Measurements from ENCODE around the gene SEC22C. TPM values are rescaled to one million over a fixed set of nuclear protein-coding genes. Genes with fewer than 3 reads are reported as not detected.
A peak's percentile ranks its signal among the peaks of the same experiment; 100 is the strongest.

SEC22C gene
- total RNA-seq, 1 donor from 2014 or later, result 49.6 TPM

- Mint-ChIP-seq H3K4me3 (ENCODE audit: unreplicated experiment) (no peak overlapping the region), H3K36me3 (ENCODE audit: low read depth, unreplicated experiment) (peaks cover 3% of the 10 kb centered on the region), H3K4me1 (ENCODE audit: unreplicated experiment) (peaks cover 28% of the 10 kb centered on the region), H3K27me3 (ENCODE audit: unreplicated experiment) (peaks cover 2% of the 10 kb centered on the region), H3K27ac (ENCODE audit: unreplicated experiment) (peak overlapping the region; percentile 79), H3K9me3 (ENCODE audit: unreplicated experiment) (no peaks in the 10 kb centered on the region)
- no peak for DNase-seq (ENCODE audit: low spot score)
- no peak for TF ChIP-seq CTCF (IDR thresholded peaks at IDR 0.05; ENCODE audit: unreplicated experiment)
Measured at GRCh38 chr3:42520336-42520735, 61.4 kb downstream of the SEC22C start.

DNA sequence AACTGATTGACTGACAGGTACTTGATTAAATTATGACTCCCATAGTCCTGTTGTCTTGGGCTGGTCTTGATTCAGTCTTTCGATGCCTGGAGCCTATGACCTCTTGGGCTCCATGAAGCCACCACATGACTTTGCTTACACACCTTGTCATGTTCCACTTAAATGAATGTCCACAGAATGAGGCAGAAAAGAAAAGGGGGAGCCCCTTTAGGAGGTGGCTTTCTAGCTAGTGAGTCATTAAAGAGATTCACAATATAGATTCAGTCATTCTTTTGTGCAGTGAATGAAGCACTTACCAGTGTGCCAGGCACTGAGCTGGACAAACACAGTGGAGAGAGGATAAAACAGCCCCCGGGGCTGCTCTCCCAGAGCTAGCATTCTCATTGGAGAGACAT lies 62.2 kb downstream of the SEC22C start:
- no peak for DNase-seq (ENCODE audit: low spot score)
- no peak for TF ChIP-seq CTCF (IDR thresholded peaks at IDR 0.05; ENCODE audit: unreplicated experiment)
- peaks cover 25% of the 10 kb centered on the region for H3K4me1 Mint-ChIP-seq (ENCODE audit: unreplicated experiment)
- H3K9me3 Mint-ChIP-seq (ENCODE audit: unreplicated experiment), result no peaks in the 10 kb centered on the region
- no peaks in the 10 kb centered on the region for H3K36me3 Mint-ChIP-seq (ENCODE audit: low read depth, unreplicated experiment)
- H3K27me3 Mint-ChIP-seq (ENCODE audit: unreplicated experiment), result peaks cover 2% of the 10 kb centered on the region
- H3K4me3 Mint-ChIP-seq (ENCODE audit: unreplicated experiment), result no peak overlapping the region
- peak overlapping the region; percentile 79 for H3K27ac Mint-ChIP-seq (ENCODE audit: unreplicated experiment)

DNA sequence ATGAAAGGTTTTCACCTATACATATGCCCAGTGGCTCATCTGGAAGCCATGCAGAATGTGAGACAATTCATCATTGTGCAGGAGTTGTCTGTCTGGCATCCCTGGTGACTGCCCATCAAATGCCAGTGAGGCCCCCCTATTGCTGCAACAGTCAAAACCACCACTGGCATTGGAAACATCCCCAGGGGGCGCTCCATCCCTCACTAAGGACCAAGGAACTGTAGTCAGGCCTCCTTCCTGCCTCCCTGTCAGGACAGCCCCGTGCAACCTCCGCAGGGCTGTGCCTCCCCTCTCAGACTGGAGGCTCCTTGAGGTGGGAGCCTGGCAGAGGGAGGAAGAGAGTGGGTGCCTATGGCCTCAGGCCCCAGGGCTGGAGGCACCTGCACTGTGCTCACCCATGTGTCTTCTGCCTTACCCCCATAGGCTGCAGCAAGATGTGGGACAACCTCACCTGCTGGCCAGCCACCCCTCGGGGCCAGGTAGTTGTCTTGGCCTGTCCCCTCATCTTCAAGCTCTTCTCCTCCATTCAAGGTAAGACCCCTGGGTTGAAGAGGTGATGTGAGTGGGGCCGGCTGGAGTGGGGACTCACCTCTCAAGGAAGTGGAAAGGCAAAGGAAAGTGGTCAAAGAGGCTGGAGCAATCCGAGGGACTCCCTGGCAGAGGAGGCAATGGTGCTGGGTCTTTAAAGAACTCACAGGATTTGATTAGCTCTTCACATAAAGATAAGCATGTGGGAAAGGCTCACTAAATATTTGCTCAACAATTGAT lies 62.8 kb downstream of the SEC22C start:
- no peak overlapping the region for H3K27ac Mint-ChIP-seq (ENCODE audit: unreplicated experiment)
- H3K9me3 Mint-ChIP-seq (ENCODE audit: unreplicated experiment), result no peaks in the 10 kb centered on the region
- no peaks in the 10 kb centered on the region for H3K36me3 Mint-ChIP-seq (ENCODE audit: low read depth, unreplicated experiment)
- TF ChIP-seq CTCF (IDR thresholded peaks at IDR 0.05; ENCODE audit: unreplicated experiment), result no peak
- peaks cover 23% of the 10 kb centered on the region for H3K4me1 Mint-ChIP-seq (ENCODE audit: unreplicated experiment)
- no peak overlapping the region for H3K4me3 Mint-ChIP-seq (ENCODE audit: unreplicated experiment)
- no peaks in the 10 kb centered on the region for H3K27me3 Mint-ChIP-seq (ENCODE audit: unreplicated experiment)
- DNase-seq (ENCODE audit: low spot score), result peak; percentile 53

DNA sequence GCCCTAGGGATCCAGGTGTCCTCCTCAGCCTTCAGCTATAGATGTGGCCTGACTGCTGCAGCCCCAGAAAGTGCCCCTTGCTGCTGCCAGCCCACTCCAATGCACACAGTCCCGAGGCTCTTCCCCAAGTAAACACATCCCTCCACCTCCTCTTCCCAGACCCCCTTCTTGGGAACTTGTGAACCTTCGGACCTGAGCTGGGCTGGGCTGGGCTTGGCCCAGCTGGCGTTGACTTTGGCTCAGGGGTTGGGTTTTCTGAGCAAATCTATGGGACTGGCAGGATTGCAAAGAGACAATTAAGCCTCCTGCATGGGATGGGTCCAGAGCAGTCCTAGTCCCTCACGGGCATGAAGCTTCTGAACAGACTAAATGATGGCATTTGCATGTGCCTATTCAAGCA lies 64.7 kb downstream of the SEC22C start:
- H3K4me1 Mint-ChIP-seq (ENCODE audit: unreplicated experiment), result peaks cover 23% of the 10 kb centered on the region
- no peaks in the 10 kb centered on the region for H3K9me3 Mint-ChIP-seq (ENCODE audit: unreplicated experiment)
- H3K36me3 Mint-ChIP-seq (ENCODE audit: low read depth, unreplicated experiment), result no peaks in the 10 kb centered on the region
- peaks cover 8% of the 10 kb centered on the region for H3K27me3 Mint-ChIP-seq (ENCODE audit: unreplicated experiment)
- DNase-seq (ENCODE audit: low spot score), result no peak
- H3K27ac Mint-ChIP-seq (ENCODE audit: unreplicated experiment), result no peak overlapping the region
- TF ChIP-seq CTCF (IDR thresholded peaks at IDR 0.05; ENCODE audit: unreplicated experiment), result no peak
- H3K4me3 Mint-ChIP-seq (ENCODE audit: unreplicated experiment), result no peak overlapping the region

- H3K4me1 Mint-ChIP-seq (ENCODE audit: unreplicated experiment), result peaks cover 23% of the 10 kb centered on the region
- no peaks in the 10 kb centered on the region for H3K9me3 Mint-ChIP-seq (ENCODE audit: unreplicated experiment)
- H3K4me3 Mint-ChIP-seq (ENCODE audit: unreplicated experiment), result no peak overlapping the region
- no peak for TF ChIP-seq CTCF (IDR thresholded peaks at IDR 0.05; ENCODE audit: unreplicated experiment)
- DNase-seq (ENCODE audit: low spot score), result no peak
- H3K27me3 Mint-ChIP-seq (ENCODE audit: unreplicated experiment), result peaks cover 8% of the 10 kb centered on the region
- no peak overlapping the region for H3K27ac Mint-ChIP-seq (ENCODE audit: unreplicated experiment)
- H3K36me3 Mint-ChIP-seq (ENCODE audit: low read depth, unreplicated experiment), result no peaks in the 10 kb centered on the region
Measured at GRCh38 chr3:42516443-42516842, 65.3 kb downstream of the SEC22C start.

Data from endothelial cell (in vitro differentiated cells).